ENCODE measurements around the gene LRRC32.

- TF ChIP-seq POLR2A (IDR thresholded peaks at IDR 0.05; ENCODE audit: low read length) (no peak), GATA1 (IDR thresholded peaks at IDR 0.05; ENCODE audit: low read depth, low read length) (no peak)
These were observed 49.1 kb upstream of the LRRC32 start for GRCh38 chr11:76719686-76720085.

Data from erythroblast (primary cell).